Left colon (tissue), 2 donors: ENCODE measurements around the gene ELP4. TPM values are rescaled to one million over a fixed set of nuclear protein-coding genes. Genes with fewer than 3 reads are reported as not detected.
"Not testable (repeated sequence)": the region's sequence is repeated elsewhere in the genome, so short reads cannot be mapped to it uniquely, and the experiment has no call there.

Source experiments
- ATAC-seq: fragments of 200-7000 bp; cut with Tn5 transposase; one replicate; pipeline ENCODE4 v1.9.1; 2020; ENCODE audit warnings: mild to moderate bottlenecking, moderate library complexity
- DNase-seq, 2 donors: peaks; one replicate each; pipeline ENCODE4 v3.0.0-alpha.2; 2020
- intact Hi-C, 2 donors: fragments of 100-400 bp; cut with DNase I in 1 of 2; cut with micrococcal nuclease in 1 of 2; formaldehyde crosslinking; loops; one replicate each; pipeline versions ENCODE4 v1.11.2 to v1.14.0; 2022; cut with DNase I, micrococcal nuclease
- total RNA-seq, 2 donors: library from RNA; stranded (reverse); fragmentation: NEBNext Ultra II Directional; extraction: Animal tissue kit (Norgen Biotek cat#: 25700); gene quantifications; one replicate each; pipeline ENCODE4 v1.2.1, GENCODE V29; 2021
- donor health status: DM: no; HTN: no; CAD: no.
- donor health status: DM: yes; HTN: yes; CAD: no.

ELP4 gene
- total RNA-seq, 2 donors from 2014 or later = 15.1 to 15.2 TPM

DNA sequence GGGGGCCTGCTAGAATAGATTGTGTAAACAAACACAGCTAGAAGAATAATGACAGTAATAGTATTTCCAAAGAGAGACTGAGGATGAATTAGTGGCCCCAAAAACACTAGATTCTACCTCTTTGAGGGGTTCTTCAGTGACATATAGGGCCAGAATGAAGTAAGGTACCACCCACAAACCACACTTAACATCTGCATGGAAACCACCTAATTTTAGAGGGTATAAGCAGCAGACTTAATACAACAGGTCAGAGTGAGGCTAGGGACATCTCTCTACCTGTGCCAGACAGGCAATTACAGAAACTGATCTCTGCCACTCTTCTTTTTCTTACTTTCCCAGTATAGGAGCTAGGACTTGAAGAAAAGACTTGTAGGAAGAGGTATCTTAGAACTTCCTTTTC lies 20.1 kb downstream of the ELP4 start:
- intact Hi-C loops = no loop called here
- DNase-seq = no peak
- no peak for ATAC-seq

- intact Hi-C loops = no loop called here
- no peak for ATAC-seq
- DNase-seq = no peak
Measured at GRCh38 chr11:31531293-31531692, 21.7 kb downstream of the ELP4 start.

- ATAC-seq = peak; percentile 91
- DNase-seq = no peak
- intact Hi-C loops = no loop called here
Measured at GRCh38 chr11:31535479-31535878, 25.9 kb downstream of the ELP4 start.

GRCh38 chr11:31542862-31543261 lies 33.3 kb downstream of the ELP4 start:
- DNase-seq = no peak
- intact Hi-C loops = no loop called here
- no peak for ATAC-seq

GRCh38 chr11:31555938-31556337 lies 46.4 kb downstream of the ELP4 start:
- DNase-seq = no peak
- no peak for ATAC-seq
- intact Hi-C loops = no loop called here

DNA sequence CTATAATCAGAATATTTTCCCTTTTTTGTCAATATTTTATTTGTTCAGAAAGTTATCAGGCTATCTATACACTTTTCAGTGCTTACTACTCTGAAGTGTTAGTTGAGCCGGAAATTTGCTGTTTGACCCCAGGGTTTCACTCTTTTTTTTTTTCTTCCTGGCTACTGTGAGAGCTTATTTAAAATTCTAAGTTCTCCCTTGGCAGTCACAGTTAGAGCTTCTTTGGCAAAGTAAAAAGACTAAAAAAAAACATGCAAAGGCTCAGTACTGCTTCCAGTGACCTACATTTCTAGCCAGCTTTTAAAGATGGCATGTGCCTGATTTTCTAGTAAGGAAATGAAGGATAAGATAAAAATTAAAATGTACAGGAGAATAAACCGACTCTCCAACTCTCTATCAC lies 48.4 kb downstream of the ELP4 start:
- no peak for ATAC-seq
- intact Hi-C loops = no loop called here
- DNase-seq = no peak

DNA sequence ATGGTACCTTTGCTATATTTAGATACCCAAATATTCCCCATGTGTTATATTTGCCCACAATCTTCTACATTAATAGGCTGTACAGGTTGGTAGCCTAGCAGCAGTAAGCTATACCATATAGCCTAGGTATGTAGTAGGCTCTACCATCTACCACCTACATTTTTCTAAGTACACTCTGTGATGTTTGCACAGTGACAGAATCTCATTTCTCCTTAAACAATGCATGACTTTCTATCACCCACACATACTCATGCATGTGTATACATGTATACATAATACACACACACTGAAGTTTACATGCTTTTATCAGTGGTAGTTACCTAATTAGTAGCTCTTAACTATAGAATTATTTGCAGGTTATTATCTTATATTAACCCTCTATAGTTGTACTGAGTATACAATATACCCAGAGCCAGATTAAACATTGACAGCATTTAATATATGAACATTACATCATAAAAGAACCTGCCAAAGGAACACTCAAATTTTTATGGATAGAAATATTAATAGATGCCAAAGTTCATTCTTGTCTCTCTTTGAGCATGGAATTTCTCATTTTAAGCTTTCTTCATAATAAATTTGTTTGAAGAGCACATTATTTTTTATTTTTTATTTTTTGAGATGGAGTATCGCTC lies 51.4 kb downstream of the ELP4 start:
- ATAC-seq (peak; percentile 60), DNase-seq (no peak)
- intact Hi-C loops = no loop called here

DNA sequence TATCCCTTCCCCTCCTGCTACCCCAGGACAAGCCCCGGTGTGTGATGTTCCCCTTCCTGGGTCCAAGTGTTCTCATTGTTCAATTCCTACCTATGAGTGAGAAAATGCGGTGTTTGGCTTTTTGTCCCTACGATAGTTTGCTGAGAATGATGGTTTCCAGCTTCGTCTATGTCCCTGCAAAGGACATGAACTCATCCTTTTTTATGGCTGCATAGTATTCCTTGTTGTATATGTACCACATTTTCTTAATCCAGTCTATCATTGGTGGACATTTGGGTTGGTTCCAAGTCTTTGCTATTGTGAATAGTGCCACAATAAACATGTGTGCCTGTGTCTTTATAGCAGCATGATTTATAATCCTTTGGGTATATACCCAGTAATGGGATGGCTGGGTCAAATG lies 55.0 kb downstream of the ELP4 start:
- intact Hi-C loops, ATAC-seq, DNase-seq: not testable (repeated sequence)

- intact Hi-C loops, DNase-seq, ATAC-seq: not testable (repeated sequence)
Measured at GRCh38 chr11:31574133-31574532, 64.6 kb downstream of the ELP4 start.

DNA sequence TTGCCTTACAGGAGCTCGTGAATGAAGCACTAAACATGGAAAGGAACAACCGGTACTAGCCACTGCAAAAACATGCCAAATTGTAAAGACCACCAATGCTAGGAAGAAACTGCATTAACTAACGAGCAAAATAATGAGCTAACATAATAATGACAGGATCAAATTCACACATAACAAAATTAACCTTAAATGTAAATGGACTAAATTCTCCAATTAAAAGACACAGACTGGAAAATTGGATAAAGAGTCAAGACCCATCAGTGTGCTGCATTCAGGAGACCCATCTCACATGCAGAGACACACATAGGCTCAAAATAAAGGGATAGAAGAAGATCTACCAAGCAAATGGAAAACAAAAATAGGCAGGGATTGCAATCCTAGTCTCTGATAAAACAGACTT lies 66.2 kb downstream of the ELP4 start:
- ATAC-seq, intact Hi-C loops, DNase-seq: not testable (repeated sequence)

- DNase-seq, intact Hi-C loops, ATAC-seq: not testable (repeated sequence)
Measured at GRCh38 chr11:31579412-31579811, 69.8 kb downstream of the ELP4 start.

GRCh38 chr11:31582697-31583096 lies 73.1 kb downstream of the ELP4 start:
- DNase-seq = no peak
- ATAC-seq = no peak
- intact Hi-C loops = no loop called here

GRCh38 chr11:31598454-31598853 lies 88.9 kb downstream of the ELP4 start:
- no peak for DNase-seq
- intact Hi-C loops = no loop called here
- ATAC-seq = no peak

DNA sequence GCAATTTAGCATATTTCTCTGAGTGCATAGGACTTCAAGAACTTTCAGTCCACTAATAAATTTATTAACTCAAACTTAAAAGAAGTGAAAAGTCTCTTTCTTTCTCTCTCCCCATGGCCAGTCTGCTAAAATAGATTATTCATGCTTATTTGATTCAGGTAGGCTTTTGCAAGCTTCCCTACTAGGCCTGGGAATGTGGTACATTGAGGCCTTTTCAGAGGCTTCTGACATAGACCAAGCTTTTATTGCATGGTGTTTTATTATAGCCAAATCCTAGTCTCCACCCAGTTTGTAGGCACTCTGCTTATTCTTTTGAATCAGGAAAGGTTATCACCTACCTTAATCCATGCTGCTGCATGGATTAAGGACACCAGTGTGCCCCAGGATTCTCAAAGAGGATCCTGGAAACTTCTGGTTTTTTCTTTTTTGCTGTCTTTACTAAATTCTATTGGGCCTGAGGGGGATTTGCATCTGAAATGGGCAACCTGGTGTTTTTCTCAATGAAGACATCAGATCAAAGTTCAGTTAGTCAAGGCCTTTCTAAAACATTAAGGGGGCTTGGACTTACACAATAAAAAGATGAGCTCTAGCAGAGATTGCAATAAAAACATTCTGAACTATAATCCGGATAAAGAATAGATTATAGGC lies 92.2 kb downstream of the ELP4 start:
- no peak for ATAC-seq
- no peak for DNase-seq
- intact Hi-C loops = no loop called here

DNA sequence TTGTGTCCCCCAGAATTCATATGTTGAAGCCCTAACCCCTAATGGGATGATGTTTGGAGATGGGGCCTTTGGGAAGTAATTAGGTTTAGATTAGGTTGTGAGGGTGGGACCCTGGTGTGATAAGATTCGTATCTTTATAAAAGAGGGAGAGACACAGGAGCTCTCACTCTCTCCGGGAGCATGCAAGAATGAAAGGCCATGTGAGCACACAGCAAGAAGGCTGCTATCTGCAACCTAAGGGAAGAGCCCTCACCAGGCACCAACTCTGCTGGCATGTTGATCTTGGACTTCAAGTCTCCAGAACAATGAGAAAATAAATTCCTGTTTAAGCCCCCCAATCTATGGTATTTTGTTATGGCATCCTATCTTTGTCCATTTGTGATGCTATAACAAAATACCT lies 97.3 kb downstream of the ELP4 start:
- ATAC-seq (no peak), DNase-seq (no peak)
- intact Hi-C loops = no loop called here

DNA sequence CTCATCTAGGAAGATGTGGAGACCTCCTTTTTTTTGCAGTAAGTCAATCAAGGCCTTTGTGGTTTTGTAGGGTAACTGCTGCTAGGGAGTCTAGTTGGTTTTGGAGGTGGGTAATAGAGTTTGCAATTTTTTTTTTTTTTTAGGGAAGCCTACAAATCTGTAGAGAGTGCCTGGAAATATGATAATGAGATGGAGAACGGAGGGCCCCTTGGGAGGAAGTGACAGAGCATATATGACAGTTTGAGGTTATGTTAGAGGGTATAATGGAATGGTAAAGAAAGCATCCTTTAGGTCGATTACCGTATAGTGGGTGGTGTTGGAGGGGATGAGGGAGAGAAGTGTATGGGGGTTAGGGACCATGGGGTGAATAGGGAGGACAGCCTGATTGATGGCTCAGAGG lies 98.3 kb downstream of the ELP4 start:
- ATAC-seq (no peak), DNase-seq (no peak)
- intact Hi-C loops = no loop called here

- ATAC-seq (no peak), DNase-seq (no peak)
- intact Hi-C loops = no loop called here
Measured at GRCh38 chr11:31608995-31609394, 99.4 kb downstream of the ELP4 start.

- no peak for DNase-seq
- intact Hi-C loops = no loop called here
- no peak for ATAC-seq
Measured at GRCh38 chr11:31610544-31610943, 101.0 kb downstream of the ELP4 start.

DNA sequence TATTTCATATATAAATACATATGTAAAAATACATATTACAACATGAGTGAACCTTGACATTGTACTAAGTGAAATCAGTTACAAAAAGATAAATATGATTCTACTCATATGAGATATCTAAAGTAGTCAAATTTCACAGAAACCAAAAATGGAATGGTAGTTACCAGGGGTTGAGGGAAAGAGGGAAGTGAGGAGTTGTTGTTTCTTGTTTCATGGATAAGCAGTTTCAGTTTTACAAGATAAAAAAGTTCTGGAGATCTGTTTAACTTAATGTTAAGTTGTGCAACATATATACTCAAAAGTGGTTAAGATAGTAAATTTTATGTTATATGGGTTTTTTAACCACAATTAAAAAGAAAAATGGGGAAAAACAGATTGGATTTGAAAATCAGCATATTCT lies 107.7 kb downstream of the ELP4 start:
- intact Hi-C loops = no loop called here
- no peak for ATAC-seq
- DNase-seq = no peak

DNA sequence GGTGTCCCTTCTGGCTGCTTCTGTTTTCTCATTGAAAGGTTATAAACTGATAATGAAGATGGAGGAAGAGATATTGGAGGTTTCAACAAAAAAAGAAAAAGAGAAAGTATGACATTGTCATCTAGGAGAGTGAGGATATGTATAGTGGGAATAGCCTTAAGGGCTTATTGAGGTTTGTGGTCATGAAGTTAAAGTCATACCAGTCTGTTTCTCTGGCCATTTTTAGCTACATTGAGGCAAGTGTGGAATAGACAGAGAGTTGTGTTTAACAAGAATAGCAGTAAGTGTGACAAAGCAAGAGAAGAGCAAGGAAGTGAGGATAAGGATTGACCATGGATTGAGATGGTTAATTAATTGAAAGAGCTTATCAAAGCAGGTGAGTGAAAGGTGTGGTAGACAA lies 110.4 kb downstream of the ELP4 start:
- intact Hi-C loops = no loop called here
- DNase-seq (no peak), ATAC-seq (no peak)

GRCh38 chr11:31620434-31620833 lies 110.9 kb downstream of the ELP4 start:
- intact Hi-C loops = no loop called here
- ATAC-seq (no peak), DNase-seq (no peak)
